ENCODE results near the gene MED29. TPM values are rescaled to one million over a fixed set of nuclear protein-coding genes. Genes with fewer than 3 reads are reported as not detected.

The MED29 gene
- total RNA-seq, 3 donors from 2014 or later (not counting 1 experiment from before 2014, with no cell fraction given), result 37.5 to 49.1 (median 45.9) TPM

- Mint-ChIP-seq H3K27me3 (ENCODE audit: low read depth in 2 of 2) (no peaks in the 10 kb centered on the region), H3K4me3 (peak overlapping the region; percentile 97), H3K36me3 (peaks cover 7% of the 10 kb centered on the region), H3K4me1 (peaks cover 53 to 63% of the 10 kb centered on the region in 2 donors), H3K27ac (peak overlapping the region; percentile 96 to 97), H3K9me3 (no peaks in the 10 kb centered on the region)
- WGBS (ENCODE audit: insufficient coverage), result 0% methylated on average over 24 of the region's 24 CpGs
- H3K4me1 ChIP-seq (ENCODE audit: control insufficient read depth, insufficient read depth, low read length), result peaks cover 46% of the 10 kb centered on the region
- ATAC-seq (no peak), DNase-seq (peak in 1 of 2 donors; percentile 61)
- TF ChIP-seq, protein P1, sequence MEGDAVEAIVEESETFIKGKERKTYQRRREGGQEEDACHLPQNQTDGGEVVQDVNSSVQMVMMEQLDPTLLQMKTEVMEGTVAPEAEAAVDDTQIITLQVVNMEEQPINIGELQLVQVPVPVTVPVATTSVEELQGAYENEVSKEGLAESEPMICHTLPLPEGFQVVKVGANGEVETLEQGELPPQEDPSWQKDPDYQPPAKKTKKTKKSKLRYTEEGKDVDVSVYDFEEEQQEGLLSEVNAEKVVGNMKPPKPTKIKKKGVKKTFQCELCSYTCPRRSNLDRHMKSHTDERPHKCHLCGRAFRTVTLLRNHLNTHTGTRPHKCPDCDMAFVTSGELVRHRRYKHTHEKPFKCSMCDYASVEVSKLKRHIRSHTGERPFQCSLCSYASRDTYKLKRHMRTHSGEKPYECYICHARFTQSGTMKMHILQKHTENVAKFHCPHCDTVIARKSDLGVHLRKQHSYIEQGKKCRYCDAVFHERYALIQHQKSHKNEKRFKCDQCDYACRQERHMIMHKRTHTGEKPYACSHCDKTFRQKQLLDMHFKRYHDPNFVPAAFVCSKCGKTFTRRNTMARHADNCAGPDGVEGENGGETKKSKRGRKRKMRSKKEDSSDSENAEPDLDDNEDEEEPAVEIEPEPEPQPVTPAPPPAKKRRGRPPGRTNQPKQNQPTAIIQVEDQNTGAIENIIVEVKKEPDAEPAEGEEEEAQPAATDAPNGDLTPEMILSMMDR (IDR thresholded peaks at IDR 0.05), result peak; percentile 14
- peak overlapping the region; percentile 82 for H3K27ac ChIP-seq (ENCODE audit: low read length)
- no peaks in the 10 kb centered on the region for H3K9me3 ChIP-seq (ENCODE audit: control insufficient read depth, insufficient read depth, low read length)
- H3K4me3 ChIP-seq (ENCODE audit: low read length), result peak overlapping the region; percentile 70
- intact Hi-C loops (cut with micrococcal nuclease), result loop anchor here (1.0 to 5.0 kb wide), 5 partner anchors 12 to 119 kb away; partner anchors contain the start of genes EID2B, RPS16, SAMD4B and SUPT5H
- H3K27me3 ChIP-seq (ENCODE audit: control insufficient read depth, insufficient read depth, low read length), result no peaks in the 10 kb centered on the region
- peaks cover 16% of the 10 kb centered on the region for H3K36me3 ChIP-seq (ENCODE audit: control insufficient read depth, insufficient read depth, low read length)
Measured at GRCh38 chr19:39412867-39413271, 21.7 kb downstream of the MED29 start.

DNA sequence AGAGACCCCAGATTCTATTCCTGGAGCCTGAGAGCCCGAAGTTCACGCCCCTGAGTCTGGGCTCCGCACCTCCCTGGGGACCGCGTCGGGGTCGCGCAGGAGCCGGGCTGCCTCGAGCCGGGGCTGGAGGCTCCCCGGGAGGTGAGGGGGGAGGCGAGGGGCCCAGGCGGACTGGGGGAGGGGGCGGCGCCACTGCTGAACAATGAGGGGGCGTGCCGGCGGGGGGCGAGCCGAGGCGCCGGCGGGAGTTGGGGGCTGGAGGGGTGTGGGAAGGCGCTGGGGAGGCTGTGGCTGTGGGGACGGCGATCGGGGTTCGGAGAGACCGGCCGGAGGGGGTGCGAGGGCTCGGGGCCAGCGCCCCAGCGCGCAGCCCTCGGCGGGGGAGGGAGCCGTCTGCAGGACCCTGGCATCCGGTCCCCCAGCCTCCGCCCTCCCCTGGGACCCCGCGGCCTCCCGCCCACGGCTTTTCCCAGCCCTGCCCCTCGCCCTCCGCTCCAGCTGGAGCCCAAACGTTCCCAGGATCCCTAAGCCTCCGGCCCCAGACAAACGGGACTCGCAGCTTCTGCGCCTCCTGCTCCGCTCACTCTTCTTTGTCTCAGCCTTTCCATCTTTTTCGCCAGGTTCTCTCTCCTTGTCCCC, 22.2 kb downstream of the MED29 start:
- Histone ChIP-seq H3K27ac (ENCODE audit: low read length) (peak overlapping the region; percentile 82), H3K27me3 (ENCODE audit: control insufficient read depth, insufficient read depth, low read length) (no peaks in the 10 kb centered on the region), H3K4me1 (ENCODE audit: control insufficient read depth, insufficient read depth, low read length) (peaks cover 41% of the 10 kb centered on the region), H3K9me3 (ENCODE audit: control insufficient read depth, insufficient read depth, low read length) (no peaks in the 10 kb centered on the region), H3K4me3 (ENCODE audit: low read length) (peak overlapping the region; percentile 70), H3K36me3 (ENCODE audit: control insufficient read depth, insufficient read depth, low read length) (peaks cover 11% of the 10 kb centered on the region)
- Mint-ChIP-seq H3K4me3 (peak overlapping the region; percentile 97), H3K4me1 (peaks cover 48 to 58% of the 10 kb centered on the region in 2 donors), H3K9me3 (no peaks in the 10 kb centered on the region), H3K27me3 (ENCODE audit: low read depth in 2 of 2) (no peaks in the 10 kb centered on the region), H3K36me3 (peaks cover 7% of the 10 kb centered on the region), H3K27ac (peak overlapping the region; percentile 96 to 97)
- WGBS (ENCODE audit: insufficient coverage), result 5% methylated on average over 54 of the region's 54 CpGs
- TF ChIP-seq, protein P1 (IDR thresholded peaks at IDR 0.05), result no peak
- ATAC-seq, result no peak
- DNase-seq, result peak; percentile 44 to 59
- intact Hi-C loops (cut with micrococcal nuclease), result loop anchor here (2.0 to 5.0 kb wide), 3 partner anchors 31 to 119 kb away; partner anchors contain the start of genes EID2B, SAMD4B and SUPT5H

- Mint-ChIP-seq H3K9me3 (no peaks in the 10 kb centered on the region), H3K4me3 (peak overlapping the region; percentile 93), H3K27ac (peak overlapping the region; percentile 96 to 97), H3K36me3 (peaks cover 2% of the 10 kb centered on the region), H3K27me3 (ENCODE audit: low read depth in 2 of 2) (no peaks in the 10 kb centered on the region), H3K4me1 (peaks cover 41 to 51% of the 10 kb centered on the region in 2 donors)
- intact Hi-C loops (cut with micrococcal nuclease), result loop anchor here (2.0 to 5.0 kb wide), 3 partner anchors 31 to 118 kb away; partner anchors contain the start of genes EID2B, SAMD4B and SUPT5H
- peak overlapping the region; percentile 45 for H3K27ac ChIP-seq (ENCODE audit: low read length)
- TF ChIP-seq, protein P1 (IDR thresholded peaks at IDR 0.05), result no peak
- 83% methylated on average over 18 of the region's 18 CpGs for WGBS (ENCODE audit: insufficient coverage)
- H3K36me3 ChIP-seq (ENCODE audit: control insufficient read depth, insufficient read depth, low read length), result peaks cover 8% of the 10 kb centered on the region
- H3K4me1 ChIP-seq (ENCODE audit: control insufficient read depth, insufficient read depth, low read length), result peaks cover 34% of the 10 kb centered on the region
- ATAC-seq (no peak), DNase-seq (peak in 1 of 2 donors; percentile 45)
- H3K27me3 ChIP-seq (ENCODE audit: control insufficient read depth, insufficient read depth, low read length), result no peaks in the 10 kb centered on the region
- H3K4me3 ChIP-seq (ENCODE audit: low read length), result no peak overlapping the region
- H3K9me3 ChIP-seq (ENCODE audit: control insufficient read depth, insufficient read depth, low read length), result no peaks in the 10 kb centered on the region
Measured at GRCh38 chr19:39413911-39414608, 22.9 kb downstream of the MED29 start.
